GM13976 (cell line): ENCODE results near the gene ROBO3.

Experiments used
- DNase-seq: peaks from one replicate; pipeline ENCODE4 v3.0.0; 2012; ENCODE audit warnings: low spot score
- in situ Hi-C: fragments of 300-500 bp; cut with MboI; formaldehyde crosslinking; loops from one replicate; pipeline ENCODE4 v1.12.0; 2022; ENCODE audit warnings: low sequenced_read_pairs, mixed read lengths, inconsistent platforms; ENCODE audit not compliant: unreplicated experiment
- TF ChIP-seq, protein P1 (sequence below): IDR thresholded peaks from 2 replicates; pipeline ENCODE4 v1.5.1; 2012; ENCODE audit warnings: borderline replicate concordance, mild to moderate bottlenecking; ENCODE audit not compliant: insufficient read depth; ENCODE audit errors: extremely low read depth, missing control alignments, control extremely low read depth

Gene ROBO3

DNA sequence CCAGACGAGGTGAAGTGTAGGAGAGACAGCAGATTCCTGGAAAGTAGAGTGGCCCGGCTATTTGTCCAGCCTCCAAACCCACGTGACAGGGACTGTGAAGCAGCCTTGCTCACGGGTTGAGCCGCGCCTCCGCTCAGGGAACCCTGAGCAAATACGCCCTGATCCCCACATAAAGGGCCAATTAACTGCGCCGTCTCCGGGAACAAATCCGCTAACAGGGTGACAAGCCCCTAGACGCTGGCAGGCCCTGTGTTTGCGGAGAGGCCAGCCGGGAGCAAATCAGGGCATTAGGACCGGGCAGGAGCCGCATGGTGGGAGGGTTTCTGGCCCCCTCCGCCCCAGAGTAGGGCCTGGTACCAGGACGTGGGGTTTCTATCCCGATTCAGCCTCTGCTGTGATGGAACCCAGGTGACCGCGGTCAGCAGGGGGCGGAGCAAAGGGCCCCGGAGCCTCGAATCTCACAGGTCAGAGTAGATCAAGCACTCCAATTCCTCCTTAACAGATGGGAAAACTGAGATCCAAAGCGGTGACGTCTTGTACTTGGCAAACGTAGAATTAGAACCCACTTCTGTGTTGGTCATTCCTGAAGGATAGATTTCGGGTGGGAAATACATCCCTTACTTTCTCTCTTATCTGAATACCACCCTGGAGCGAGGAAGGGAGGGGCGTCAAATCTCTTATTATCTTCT lies 2.0 kb upstream of the ROBO3 start:
- in situ Hi-C loops, result no loop called here
- no peak for DNase-seq
- TF ChIP-seq, protein P1, sequence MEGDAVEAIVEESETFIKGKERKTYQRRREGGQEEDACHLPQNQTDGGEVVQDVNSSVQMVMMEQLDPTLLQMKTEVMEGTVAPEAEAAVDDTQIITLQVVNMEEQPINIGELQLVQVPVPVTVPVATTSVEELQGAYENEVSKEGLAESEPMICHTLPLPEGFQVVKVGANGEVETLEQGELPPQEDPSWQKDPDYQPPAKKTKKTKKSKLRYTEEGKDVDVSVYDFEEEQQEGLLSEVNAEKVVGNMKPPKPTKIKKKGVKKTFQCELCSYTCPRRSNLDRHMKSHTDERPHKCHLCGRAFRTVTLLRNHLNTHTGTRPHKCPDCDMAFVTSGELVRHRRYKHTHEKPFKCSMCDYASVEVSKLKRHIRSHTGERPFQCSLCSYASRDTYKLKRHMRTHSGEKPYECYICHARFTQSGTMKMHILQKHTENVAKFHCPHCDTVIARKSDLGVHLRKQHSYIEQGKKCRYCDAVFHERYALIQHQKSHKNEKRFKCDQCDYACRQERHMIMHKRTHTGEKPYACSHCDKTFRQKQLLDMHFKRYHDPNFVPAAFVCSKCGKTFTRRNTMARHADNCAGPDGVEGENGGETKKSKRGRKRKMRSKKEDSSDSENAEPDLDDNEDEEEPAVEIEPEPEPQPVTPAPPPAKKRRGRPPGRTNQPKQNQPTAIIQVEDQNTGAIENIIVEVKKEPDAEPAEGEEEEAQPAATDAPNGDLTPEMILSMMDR, result no peak

DNA sequence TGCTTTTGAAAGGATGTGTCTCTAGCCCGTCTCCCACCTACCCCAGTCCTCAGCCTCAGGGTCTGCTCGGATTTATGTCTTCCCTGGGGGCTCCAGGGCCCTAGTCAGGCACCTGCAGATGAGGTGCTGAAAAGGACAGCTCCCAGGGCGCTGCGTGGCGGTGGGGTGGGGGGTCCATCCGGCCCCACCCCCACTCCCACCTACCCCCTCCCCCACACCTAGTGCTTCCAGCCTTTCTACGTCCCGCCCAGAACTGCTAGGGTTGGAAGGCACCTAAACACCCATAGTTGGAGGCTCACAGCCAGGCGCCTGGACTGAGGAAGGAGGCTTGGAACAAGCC lies 1.4 kb upstream of the ROBO3 start:
- DNase-seq, result no peak
- in situ Hi-C loops, result no loop called here
- TF ChIP-seq, protein P1, result no peak

DNA sequence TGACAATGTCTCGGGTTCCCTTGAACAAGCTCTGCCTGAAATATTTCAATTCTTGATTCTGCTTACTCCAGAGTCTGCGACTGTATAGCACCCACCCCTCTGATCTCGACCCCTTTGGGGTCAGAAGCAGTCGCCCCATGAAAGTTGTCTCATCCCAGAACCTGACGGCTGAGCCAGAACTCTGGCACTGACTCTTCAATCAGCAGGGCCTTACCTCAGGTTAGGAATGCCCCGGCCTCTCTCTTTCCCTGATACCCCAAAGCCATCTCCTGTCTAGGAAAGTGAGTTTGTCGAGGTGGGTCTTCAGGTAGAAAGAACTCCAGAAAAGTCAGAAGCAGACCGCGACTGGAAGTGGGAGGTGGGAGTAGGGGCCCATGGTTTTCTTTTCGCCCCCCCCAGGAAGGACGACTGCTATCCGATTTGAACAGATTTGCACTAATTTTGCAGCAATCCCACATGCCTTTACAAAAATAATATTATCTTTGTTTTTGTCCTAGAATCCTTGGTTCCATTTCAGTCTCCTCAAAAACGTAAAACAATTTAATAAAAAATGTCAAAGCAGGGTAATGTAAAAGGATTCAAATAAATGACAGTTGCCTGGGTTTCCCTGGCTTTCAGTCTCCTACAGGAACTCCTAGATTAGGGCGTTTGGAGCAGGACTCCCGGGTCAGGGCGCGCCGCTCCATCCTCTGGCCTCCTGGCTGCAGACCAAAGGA lies 898 bp upstream of the ROBO3 start:
- TF ChIP-seq, protein P1, result no peak
- DNase-seq, result no peak
- in situ Hi-C loops, result no loop called here

DNA sequence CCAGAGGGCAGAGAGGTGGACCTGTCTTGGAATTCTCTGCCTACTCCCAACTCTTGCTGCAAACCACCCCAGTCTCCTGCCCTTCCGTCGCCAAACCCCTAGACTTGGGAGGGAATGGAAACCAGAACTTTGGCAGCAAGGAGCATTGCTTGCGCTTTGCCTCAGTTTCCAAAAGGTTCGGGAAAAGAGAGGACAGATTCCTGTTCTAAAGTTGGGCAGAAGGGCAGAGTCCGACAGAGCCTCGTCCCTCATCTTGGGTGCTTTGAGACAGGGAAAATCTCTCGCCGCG lies 396 bp upstream of the ROBO3 start:
- in situ Hi-C loops, result no loop called here
- DNase-seq, result no peak

DNA sequence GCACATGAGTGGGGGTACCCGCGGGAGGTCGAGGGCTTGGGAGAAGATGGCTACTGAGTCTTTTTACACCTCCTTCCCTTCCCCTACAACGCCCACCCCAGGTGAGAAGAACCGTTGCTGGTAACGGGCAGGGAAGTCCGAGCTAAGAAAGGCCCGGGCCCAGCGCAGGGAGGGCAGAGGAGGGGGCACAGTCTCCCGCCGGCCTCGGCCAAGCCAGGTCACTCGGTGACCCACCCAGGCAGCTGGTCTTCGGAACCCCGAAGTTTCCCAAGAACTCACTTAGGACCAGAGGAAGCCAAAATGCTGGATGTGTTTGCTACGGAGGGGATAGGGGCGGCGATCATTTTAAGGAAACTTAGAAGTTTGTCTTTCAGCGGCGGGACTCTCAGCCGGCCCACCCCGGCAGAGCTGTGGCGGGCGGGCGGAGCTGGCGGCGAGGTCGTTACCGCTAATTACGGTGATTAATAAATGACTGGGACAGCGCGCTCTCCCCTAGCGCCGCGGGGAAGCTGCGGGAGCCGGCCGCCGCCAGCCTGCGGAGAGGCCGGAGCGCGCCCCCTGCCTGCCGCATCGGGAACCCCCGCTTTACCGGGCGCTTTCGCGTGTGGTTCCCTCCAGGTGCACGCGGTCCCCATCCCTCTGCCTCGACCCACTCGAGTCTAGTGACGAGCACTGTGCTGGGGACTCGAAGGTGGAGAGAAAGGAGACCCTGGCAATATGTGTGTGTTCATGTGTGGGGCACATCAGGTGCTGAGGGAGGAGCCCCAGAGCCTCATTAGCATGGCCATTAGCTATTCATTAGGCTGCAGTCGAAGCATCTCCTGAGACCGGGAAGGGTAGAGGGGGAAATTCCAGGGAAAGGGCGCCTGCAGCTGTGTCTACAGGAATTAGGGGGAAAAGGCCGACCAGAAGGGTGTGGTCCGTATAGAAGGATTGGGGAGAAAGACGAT lies 945 bp downstream of the ROBO3 start:
- DNase-seq, result peak; percentile 82
- in situ Hi-C loops, result no loop called here
- TF ChIP-seq, protein P1, result peak; percentile 49

More for the DNA sequence above, 396 bp upstream of the ROBO3 start:
- TF ChIP-seq, protein P1, result no peak

DNA sequence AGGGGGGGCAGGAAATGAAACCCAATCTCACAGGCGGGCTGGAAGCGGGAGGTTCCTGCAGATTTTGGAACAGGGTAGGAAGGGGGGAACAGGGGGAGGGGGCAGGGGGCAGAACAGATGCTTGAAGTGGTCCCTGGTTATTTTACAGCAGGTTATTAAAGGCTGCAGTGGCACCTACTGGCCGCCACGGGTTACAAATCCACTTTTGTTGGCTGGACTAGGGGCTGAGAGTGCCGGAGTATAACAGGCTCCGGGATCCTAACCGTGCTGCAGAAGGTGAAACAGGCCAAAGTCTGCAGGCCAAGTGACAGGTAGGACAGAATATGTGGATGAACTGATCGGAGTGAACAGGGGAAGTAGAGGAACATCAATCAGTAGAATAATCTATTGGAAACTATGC lies 2.5 kb downstream of the ROBO3 start:
- DNase-seq, result peak; percentile 71
- in situ Hi-C loops, result no loop called here
- TF ChIP-seq, protein P1, result peak; percentile 50
